ENCODE results near the gene KLK11.

The KLK11 gene, protein sequence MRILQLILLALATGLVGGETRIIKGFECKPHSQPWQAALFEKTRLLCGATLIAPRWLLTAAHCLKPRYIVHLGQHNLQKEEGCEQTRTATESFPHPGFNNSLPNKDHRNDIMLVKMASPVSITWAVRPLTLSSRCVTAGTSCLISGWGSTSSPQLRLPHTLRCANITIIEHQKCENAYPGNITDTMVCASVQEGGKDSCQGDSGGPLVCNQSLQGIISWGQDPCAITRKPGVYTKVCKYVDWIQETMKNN

DNA sequence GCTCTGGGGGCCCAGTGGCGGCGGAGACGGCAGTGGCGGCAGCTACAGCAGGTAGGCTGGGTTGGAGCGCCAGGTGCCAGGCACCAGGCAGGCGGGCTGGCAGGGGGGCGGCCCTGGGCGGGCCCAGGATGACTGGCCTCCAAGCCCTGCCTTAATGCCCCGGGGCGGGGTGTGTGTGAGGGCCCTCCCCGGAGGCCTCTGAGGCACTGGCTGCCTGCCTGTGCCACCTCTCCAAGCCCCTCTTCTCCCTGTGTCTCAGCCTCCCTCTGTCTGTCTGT is at the start of gene KLK11:
Gene KLK11 (minus strand): TSS at position 63 of the 278 bp plus-strand sequence. CDS start 985 bp downstream, outside the sequence.
- FAIRE-seq: no peak

DNA sequence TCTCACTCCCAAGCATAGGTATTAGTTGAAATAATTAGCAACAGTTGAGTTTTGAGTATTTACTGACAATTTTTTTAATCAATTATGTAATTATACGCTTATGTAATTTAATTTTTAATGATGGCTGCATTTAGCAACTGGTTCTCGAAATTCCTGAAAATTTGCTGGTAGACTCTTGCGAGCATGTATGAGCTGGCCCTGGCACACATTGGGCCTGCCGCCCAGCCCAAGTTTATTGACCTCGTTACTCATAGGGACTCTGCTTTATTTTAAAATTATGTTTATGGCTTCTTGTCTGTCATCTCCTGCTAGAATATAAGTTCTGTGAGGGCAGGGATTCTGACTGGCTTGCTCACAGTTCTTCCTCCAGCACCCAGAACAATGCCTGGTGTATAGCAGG is 49.6 kb upstream of the KLK11 start:
- no peak for FAIRE-seq

DNA sequence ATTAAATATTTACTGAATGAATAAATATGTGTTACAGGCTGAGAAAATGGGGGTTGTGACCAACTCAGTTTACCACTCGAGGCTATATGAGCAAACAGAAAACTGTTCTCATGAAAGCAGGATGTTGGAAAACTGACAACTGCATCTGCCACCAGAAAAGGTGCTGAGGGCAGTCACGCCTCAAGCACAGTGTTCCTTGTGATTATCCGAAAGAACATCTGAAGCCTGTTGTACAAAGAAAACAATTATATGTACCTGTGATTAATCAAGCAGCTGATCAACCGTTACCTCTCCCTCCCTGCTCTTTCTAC is 44.6 kb upstream of the KLK11 start:
- FAIRE-seq: no peak

DNA sequence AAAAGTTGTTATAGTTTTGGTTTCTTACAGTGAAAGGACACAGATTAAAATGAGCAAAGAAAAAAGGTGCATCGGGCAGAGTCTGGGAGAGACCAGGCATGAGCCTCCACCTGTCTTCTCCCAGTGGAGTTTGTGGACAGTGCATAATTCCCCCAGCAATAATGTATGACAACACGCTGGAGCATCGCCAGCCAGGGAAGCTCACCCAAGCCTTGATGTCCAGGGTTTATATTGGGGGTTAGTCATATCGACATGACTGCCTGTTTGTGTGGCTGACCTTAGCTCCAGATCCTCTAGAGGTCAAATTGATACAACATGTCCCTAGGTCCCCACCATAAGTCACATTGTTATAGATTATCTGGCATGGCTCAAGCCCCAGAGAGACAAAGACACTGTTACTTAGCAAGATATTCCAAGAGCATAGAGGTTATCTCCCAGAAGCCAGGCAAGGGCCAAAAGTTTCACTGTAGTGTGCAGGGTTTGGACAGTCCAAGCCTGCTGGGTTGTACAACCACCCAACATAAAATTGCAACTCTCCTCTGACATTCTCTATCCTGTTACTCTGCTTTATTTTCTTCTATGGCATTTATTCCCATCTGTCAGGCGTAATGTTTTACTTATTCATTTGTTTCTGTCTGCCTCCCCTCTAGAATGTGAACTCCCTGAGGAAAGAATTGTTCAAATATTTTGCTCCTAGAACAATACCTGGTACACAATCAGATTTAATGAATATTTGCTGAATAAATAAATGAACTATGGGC is 44.1 kb upstream of the KLK11 start:
- FAIRE-seq: no peak

DNA sequence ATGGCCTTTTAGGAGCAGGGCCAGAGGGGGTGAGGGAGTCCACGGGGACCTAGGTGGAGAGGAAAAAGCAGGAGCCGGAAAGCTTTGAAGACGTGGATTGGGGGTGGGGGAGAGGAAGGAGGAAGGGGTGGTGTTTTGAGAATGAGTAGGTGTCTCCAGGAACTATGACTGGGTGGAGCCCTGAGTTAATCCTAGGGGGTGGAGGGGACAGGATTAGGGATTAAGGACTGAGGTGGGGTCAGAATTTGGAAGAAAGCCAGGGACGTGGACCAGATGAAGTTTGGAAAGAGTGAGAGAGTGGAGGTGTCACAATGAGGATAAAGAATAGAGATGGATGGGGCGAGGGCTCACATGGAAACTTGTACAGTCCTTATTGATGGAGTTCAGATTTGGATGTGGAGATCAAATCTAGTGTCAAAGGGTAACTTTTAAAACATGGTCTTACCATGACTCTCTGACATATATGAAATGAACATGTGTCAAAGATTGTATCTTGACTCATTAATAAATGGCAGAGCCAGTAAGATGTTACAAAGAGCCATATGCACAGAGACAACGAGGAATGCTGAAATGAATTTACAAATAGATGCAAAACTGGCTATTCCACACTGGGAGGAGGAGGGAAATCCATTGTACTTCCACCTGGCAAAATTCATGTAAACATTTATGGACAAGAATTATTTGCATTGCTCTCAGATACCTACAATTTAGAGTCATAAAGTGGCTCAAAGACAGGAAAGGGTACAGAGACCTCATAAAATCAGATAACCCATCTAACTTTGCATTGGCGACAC is 40.2 kb upstream of the KLK11 start:
- no peak for FAIRE-seq

DNA sequence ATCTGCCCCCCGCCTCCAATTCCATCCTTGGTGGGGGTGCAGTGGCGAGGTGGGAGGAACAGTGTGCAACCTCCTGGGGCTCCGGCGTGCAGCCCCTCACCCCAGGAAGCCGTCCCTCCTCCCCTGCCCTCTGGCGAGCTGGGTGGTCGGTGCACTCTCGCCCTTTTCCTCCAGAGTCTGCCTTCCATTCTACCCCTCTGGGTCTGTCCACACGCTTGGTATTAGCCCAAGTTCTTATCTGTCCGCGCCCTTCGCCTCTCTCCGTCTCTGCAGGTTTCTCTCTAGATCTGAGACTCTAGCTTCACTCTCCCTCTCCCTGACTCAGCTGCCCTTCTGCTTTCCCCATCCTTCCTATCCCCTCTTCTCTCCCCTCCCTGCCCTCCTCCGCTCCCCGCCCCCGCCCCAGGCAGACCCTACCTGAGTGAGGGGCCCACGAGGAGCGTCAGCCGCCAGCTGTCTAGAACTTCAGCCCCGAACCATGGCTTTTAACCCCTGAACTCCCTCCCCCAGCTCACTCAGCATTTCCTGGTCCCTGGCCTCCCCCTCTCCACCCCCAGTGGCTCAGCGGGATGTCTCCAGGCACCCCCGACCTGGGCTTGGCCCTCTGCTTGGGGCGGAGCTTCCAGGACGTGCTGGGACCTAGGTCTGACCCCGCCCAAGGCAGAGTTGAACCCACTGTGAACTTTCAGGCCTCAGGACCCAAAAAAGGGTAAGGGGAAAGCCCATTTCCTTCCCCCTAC is 39.0 kb upstream of the KLK11 start:
- no peak for FAIRE-seq

DNA sequence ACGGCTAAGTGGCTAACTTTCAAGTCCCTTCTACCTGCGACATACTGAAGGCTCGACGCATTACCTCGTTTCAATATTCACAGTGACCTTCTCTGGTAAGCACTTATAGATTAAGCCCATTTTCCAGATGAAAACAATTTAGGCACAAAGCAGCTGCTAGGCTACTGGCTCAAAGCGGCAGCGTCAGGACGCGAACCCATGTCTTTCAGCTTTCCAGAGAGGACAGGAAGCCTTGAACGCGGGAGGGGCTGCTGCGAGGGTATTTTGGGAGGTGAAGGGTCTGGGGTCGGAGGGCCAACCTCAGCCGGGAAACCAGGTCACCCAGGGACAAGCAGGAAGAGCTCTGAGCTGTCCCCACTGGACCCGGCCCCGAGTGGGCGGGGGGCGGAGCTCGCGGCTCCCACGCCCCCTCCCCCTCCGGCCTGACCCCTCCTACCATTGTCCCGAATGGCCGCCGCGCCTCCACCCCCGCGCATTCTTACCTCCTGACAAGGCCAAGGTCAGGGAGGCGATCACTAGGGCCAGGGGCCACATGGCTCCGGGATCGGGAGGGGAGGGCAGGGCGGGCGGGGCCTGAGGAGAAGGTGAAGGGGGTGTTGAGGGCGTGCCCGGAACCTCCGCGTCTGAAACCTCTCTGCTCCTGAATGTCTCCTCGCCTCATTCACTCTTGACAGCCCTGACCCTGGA is 38.3 kb upstream of the KLK11 start, which contains the start of gene KLK13:
Gene KLK13 (minus strand): TSS at position 559 of the 687 bp plus-strand sequence. CDS start 25 bp downstream, at position 534.
- no peak for FAIRE-seq

DNA sequence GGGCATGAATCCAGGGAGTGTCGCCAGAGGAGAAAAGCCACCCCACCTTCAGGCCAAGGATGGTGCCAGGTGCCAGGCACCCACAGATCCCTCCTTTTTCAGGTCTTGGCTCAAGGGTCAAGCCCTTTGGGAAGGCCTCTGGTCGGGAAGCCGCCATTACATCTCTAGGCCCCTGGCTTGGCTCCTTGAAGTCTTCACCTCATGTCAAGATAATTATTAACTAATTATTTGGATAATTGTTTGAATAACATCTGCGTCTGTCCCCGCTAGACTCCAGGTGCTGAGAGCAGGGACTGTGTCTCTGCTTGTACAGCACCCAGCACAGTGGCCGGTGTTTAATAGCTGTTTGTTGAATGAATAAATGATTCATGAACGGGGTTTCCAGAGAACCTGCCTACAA is 37.2 kb upstream of the KLK11 start:
- FAIRE-seq: no peak

DNA sequence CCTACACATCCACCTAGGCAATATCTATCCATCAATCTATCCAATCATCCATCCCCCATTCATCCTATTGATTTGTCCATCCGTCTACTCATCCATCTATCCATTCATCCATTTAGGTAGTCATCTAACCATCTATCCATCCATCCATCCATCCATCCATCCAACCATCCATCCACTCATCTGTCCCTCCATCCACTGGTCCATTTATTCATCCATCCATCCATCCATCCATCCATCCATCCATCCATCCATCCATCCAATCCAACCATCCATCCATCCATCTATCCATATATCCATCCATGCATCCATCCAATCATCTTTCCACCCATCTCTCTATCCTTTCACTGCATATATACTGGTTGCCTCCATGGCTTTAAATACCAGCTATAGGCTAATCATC is 34.6 kb upstream of the KLK11 start:
- FAIRE-seq: no peak

DNA sequence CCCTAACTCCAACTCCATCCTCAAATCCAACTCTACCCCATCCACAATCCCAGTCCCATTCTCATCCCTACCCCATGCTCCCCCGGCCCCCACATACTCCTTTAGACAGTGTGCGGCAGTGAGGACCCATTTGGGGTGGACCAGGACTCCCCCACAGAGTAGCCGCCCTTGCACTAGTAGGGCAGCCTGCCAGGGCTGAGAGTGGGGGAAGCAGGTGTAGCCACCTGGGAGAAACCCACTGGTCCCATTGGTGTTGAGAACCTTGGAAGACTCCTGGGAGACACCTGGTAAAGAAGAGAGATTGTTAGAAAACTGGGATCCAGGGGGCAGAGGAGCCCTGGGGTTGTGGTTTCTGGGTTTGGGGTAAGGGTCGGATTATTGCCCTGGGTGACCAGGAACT is 33.9 kb upstream of the KLK11 start:
- FAIRE-seq: no peak

DNA sequence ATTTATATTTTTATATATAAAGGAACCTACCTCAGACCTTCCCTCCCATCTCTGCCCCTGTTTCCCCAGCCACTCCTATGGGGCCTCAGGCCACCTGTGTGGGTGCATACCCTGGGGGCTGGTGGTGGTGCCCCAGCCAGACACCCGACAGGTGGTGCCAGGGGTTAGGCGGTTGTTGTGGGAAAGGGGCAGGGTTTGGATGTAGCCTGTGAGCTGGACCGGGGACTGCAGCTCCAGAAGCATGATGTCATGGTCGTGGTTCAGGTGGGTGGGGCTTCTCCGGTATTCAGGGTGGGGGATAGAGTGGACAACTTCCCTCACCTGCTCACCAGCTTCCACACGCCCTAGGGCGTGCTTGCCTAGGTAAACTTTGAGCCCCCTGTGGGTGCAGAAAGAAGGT is 33.3 kb upstream of the KLK11 start:
- FAIRE-seq: no peak

DNA sequence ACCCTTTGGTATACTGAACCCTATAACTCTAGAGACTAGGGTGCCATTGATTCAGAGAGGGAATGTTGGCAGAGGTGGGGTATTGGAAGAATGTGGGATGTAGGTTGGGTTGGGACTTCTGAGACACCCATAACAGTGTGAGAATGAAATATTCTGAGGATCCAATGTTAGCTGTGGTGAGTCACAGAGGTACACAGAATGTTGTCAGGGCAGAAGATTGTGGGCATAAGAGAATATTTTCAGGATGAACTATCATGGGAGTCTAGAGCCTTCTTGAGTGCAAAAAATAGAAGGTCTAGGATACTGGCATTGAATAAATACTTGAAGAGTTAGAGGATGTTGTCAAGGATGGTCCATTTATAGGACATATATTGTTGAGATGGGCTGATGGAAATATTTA is 29.4 kb upstream of the KLK11 start:
- no peak for FAIRE-seq

DNA sequence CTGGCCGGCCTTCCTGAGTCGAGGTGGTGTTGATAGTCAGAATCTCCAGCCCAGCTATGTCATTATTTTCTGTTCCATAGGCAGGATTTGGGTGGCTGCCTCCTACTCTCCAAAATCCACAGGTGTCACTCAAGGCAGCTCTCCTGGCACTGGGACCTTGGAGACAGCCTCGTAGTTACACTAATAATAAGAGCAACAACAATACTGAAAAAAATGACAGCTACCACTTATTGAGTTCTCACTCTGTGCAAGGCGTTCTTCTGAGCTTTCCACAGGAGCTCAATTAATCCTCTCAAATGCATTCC is 20.6 kb upstream of the KLK11 start:
- no peak for FAIRE-seq

DNA sequence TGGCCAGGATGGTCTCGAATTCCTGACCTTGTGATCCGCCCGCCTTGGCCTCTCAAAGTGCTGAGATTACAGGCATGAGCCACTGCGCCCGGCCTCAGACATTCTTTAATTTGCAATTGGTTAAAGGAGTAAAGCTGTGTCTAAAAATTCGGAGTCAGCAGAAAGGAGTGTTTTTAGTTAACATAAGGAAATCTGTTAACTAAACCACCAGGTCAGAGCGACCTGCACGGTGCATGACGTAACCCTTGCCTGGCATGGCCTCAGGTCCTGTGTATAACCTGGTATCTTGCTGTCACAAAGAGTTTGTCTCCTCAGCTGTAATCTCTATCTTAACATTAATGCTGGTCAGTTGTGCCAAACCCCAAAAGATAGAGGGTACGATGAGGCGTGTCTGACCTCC is 17.9 kb upstream of the KLK11 start:
- FAIRE-seq: no peak

DNA sequence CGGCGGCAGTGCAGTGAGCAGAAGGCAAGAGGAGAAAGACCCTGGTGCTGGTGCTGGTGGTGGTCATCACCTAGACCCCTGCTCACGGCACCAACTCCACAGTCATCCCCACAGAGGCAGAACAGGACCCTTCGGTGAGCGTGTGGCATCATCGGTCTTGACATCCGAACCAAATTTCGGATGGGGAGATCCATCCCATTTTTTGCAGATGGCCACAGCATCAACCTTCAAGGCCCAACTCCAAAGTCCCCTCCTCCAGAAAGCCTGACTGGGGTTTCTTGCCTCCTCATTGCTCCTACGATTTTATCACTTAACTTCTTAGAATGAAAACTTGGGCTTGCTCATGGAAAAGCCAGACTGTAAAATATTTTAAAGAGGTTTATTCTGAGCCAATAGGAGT is 17.1 kb upstream of the KLK11 start:
- no peak for FAIRE-seq

DNA sequence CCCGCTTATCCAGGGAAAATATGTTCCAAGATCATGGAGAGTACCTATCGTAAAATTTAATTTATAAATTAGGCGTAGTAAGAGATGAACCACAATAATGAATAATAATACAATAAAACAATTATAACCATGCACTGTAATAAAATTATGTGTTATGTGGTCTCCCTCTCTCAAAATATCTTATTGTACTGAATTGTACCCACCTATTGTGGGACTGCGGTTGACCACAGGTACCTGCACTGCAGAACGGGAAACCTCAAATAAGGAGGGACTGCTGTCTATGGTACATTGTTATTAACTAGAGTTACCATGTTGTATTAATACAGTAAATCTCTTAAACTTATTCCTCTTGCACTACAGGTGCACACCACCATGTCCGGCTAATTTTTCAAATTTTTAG is 13.7 kb upstream of the KLK11 start:
- FAIRE-seq: no peak

DNA sequence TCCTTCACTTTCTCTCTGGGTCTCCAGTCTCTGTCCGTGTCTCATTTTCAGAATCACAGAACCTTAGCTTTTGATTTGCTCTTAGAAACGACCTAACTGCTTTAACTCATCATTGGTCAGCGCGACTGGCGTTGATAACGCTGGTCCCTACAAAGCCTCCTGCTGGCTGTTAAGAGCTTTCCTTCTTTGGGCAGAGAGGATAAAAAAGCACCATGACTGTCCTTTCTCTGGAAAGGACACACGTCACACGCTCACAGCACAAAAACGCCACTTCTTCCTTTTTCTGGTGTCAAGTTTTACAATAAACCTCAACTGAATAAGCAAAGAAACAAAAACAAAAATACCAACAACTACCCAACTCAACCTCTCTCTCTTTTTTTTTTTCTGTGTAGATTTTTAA is 10.1 kb upstream of the KLK11 start:
- no peak for FAIRE-seq

DNA sequence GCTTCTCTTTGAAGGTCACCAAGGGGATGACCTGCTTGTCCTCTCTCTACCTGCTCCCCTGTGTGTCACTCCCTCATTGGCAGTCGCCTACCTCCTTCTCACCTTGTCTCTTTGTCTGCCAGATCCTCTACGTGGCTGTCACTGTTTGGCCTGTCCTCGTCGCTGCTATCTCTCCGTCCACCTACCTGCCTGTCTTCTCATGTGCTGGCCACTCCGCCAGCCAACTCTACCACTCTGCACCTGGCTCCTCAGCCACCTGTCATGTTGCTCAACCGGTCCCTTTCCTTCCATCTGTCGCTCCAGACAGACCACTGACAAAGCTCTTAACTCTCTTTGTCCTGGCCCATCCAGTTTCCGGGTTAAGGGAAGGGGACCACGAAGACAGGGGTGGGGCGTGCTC is 8.3 kb upstream of the KLK11 start, which contains the start of gene KLK12:
Gene KLK12 (minus strand): TSS at position 299 of the 400 bp plus-strand sequence. CDS start 381 bp downstream, outside the sequence.
- FAIRE-seq: no peak

DNA sequence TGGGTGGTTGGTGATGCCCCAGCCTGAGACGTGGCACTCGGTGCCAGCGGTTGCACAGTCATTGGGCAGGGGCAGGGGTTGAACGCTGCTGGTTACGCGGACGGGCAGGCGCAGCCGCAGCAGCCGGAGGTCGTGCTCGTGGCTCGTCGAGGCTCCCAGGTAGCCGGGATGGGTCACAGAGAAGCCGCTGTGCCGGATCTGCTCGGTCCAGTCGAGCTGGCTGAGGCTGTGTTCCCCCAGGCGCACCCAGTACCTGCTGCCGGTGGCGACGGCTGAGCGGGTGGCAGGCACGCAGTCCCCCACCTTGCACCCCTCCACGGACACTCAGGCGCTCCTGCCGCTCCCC is 5.4 kb upstream of the KLK11 start:
- no peak for FAIRE-seq

DNA sequence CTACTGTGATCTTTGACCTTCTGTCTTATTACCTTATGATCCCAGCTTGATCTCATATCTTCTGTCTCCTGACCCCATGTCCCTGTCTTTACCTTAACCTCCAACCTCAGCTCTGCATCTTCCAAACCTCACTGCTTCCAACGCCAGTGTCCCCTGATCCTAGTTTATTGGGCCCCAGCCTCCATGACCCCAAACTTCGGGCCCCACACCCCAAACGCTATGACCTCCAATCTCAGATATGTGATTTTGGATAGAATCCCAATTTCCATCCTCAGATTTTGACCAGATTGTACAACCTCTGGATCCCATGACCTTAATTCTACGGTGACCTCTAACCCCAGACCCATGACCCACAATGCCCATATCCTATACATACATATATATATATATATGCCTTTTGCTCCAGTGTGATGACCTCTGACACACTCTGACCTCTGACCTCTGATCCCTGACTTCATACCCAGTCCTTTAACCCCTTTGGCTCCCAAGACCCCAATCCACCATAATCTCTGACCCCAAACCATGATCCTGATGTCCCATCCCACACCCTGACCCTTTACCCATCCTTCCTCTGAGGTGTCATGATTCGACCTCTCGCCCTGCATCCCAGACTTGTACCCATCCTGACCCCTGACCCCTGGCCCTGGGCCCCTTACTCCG is 4.9 kb upstream of the KLK11 start:
- no peak for FAIRE-seq

DNA sequence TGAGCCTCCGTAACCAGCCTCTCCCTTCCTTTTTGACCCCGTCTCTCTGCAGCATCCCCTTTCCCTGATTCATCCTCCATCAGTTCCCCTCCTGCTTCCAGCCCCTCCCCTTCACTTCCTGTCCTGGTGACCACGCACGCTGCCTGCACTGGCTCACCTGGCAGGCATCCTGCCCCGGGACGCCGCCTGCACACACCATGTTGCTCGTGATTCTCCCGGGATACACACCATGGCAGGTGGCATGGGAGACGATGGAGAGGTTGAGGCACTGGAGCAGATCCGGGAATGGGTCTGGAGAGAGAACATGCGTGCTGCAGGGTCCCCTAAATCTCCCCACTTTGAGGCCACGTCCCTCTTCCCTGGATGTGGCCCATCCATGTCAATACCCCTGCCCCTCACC is 4.2 kb upstream of the KLK11 start:
- no peak for FAIRE-seq

DNA sequence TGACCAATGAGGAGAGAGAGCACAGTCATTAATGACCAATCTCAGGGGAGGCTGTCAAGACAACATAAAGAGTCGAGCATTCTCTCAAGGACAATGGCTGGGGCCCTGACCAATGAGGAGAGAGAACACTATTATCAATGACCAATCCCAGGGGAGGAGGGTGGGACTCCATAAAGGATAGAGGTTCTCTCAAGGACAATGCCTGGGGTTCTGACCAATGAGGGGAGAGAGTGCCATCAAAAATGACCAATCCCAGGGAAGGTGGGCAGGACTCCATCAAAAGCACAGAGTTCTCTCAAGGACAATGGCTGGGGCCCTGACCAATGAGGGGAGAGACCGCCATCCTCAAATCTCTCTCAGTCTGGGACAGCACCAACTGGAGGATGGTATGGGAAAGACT is 3.3 kb upstream of the KLK11 start:
- FAIRE-seq: no peak

DNA sequence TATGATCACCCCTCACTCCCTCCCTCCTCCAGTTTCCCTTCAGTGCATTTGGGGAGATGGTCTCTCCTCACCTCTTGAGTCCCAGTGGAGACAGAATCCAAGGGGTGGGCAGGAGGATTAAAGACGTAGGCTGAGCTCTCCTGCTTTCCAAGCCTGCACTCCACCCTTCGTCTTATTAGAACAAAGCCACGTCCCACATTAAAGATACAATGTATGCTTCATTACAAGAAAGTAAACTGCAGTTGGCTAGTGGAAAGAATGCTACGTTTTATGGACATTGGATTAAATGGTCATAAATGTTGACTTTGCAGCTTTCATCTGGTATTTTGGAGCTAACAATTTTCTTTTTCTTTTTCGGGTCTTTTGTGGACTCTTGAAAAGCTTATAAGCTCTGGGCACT is 1.5 kb upstream of the KLK11 start:
- FAIRE-seq: no peak
